H9 (cell line): ENCODE results near the gene VPS33A. TPM values are rescaled to one million over a fixed set of nuclear protein-coding genes. Genes with fewer than 3 reads are reported as not detected.

ENCODE experiments used
- DNase-seq: peaks from one replicate; pipeline ENCODE4 v3.0.0-alpha.2; 2017
- H2AFZ ChIP-seq: one replicate; pipeline ENCODE4 v1.6.1; 2013; ENCODE audit warnings: mild to moderate bottlenecking, low read length, control low read depth, moderate library complexity
- H2AK5ac ChIP-seq: 2 replicates; pipeline ENCODE4 v1.6.1; 2013; ENCODE audit warnings: low read length, control low read depth, mixed read lengths; ENCODE audit not compliant: insufficient read length
- H2BK120ac ChIP-seq: one replicate; pipeline ENCODE4 v1.6.1; 2013; ENCODE audit warnings: low read depth, mild to moderate bottlenecking, low read length, control low read depth, inconsistent platforms; ENCODE audit not compliant: poor library complexity, severe bottlenecking
- H2BK12ac ChIP-seq: 2 replicates; pipeline ENCODE4 v1.6.1; 2013; ENCODE audit warnings: low read length, control low read depth, mixed read lengths, low read depth; ENCODE audit not compliant: insufficient read length
- H2BK15ac ChIP-seq: 2 replicates; pipeline ENCODE4 v1.6.1; 2013; ENCODE audit warnings: low read depth, low read length, control low read depth
- H2BK20ac ChIP-seq: one replicate; pipeline ENCODE4 v1.6.1; 2013; ENCODE audit warnings: low read depth, mild to moderate bottlenecking, low read length, control low read depth, inconsistent platforms; ENCODE audit not compliant: poor library complexity, severe bottlenecking
- H2BK5ac ChIP-seq: 2 replicates; pipeline ENCODE4 v1.6.1; 2013; ENCODE audit warnings: low read length, control low read depth, mixed read lengths; ENCODE audit not compliant: insufficient read length
- H3K14ac ChIP-seq: 2 replicates; pipeline ENCODE4 v1.6.1; 2013; ENCODE audit warnings: low read length, control low read depth; ENCODE audit not compliant: insufficient read depth
- H3K18ac ChIP-seq: 2 replicates; pipeline ENCODE4 v1.6.1; 2013; ENCODE audit warnings: low read depth, mild to moderate bottlenecking, mixed read lengths, low read length, control low read depth; ENCODE audit not compliant: insufficient read length
- H3K23ac ChIP-seq: 2 replicates; pipeline ENCODE4 v1.6.1; 2013; ENCODE audit warnings: low read length, control low read depth, mixed read lengths, low read depth; ENCODE audit not compliant: insufficient read length
- H3K23me2 ChIP-seq: 2 replicates; pipeline ENCODE4 v1.6.1; 2013; ENCODE audit warnings: low read depth, mild to moderate bottlenecking, mixed read lengths, low read length, control low read depth; ENCODE audit not compliant: insufficient read length, poor library complexity, severe bottlenecking
- H3K27ac ChIP-seq: 2 replicates; pipeline ENCODE4 v1.5.1; 2013; ENCODE audit warnings: low read length, control low read depth, mixed read lengths, low read depth; ENCODE audit not compliant: insufficient read length
- H3K27me3 ChIP-seq: 2 replicates; pipeline ENCODE4 v1.6.1; 2013; ENCODE audit warnings: low read length, control low read depth, inconsistent platforms; ENCODE audit not compliant: insufficient read depth
- H3K4ac ChIP-seq: 2 replicates; pipeline ENCODE4 v1.6.1; 2013; ENCODE audit warnings: low read depth, mild to moderate bottlenecking, control low read depth, inconsistent platforms, low read length, moderate library complexity
- H3K4me1 ChIP-seq: 2 replicates; pipeline ENCODE4 v1.6.1; 2013; ENCODE audit warnings: low read length, control low read depth, inconsistent platforms; ENCODE audit not compliant: insufficient read depth
- H3K4me2 ChIP-seq: 2 replicates; pipeline ENCODE4 v1.6.1; 2013; ENCODE audit warnings: low read length, control low read depth, mixed read lengths; ENCODE audit not compliant: insufficient read length, insufficient read depth
- H3K56ac ChIP-seq: 2 replicates; pipeline ENCODE4 v1.6.1; 2013; ENCODE audit warnings: low read depth, mild to moderate bottlenecking, mixed read lengths, low read length, control low read depth; ENCODE audit not compliant: insufficient read length
- H3K79me1 ChIP-seq: 2 replicates; pipeline ENCODE4 v1.6.1; 2013; ENCODE audit warnings: low read depth, mild to moderate bottlenecking, moderate library complexity, low read length, control low read depth, inconsistent platforms; ENCODE audit not compliant: insufficient read depth, poor library complexity, severe bottlenecking
- H3K79me2 ChIP-seq: 2 replicates; pipeline ENCODE4 v1.6.1; 2013; ENCODE audit warnings: low read length, control low read depth, inconsistent platforms; ENCODE audit not compliant: insufficient read depth
- H3K9ac ChIP-seq: 2 replicates; pipeline ENCODE4 v1.6.1; 2013; ENCODE audit warnings: low read length, control low read depth, mixed read lengths; ENCODE audit not compliant: insufficient read length; ENCODE audit errors: extremely low read depth
- H3K9me3 ChIP-seq: one replicate; pipeline ENCODE4 v1.6.1; 2013; ENCODE audit warnings: low read depth, low read length, inconsistent platforms; ENCODE audit not compliant: control insufficient read depth
- H3T11ph ChIP-seq: one replicate; pipeline ENCODE4 v1.6.1; 2013; ENCODE audit warnings: mild to moderate bottlenecking, low read length, control low read depth, inconsistent platforms
- H4K20me1 ChIP-seq: one replicate; pipeline ENCODE4 v1.6.1; 2013; ENCODE audit not compliant: control insufficient read depth, insufficient read length, insufficient read depth
- H4K5ac ChIP-seq: 2 replicates; pipeline ENCODE4 v1.6.1; 2013; ENCODE audit warnings: low read depth, mild to moderate bottlenecking, mixed read lengths, low read length, control low read depth; ENCODE audit not compliant: insufficient read length
- H4K8ac ChIP-seq: replicated peaks from 2 replicates; pipeline ENCODE4 v1.6.1; 2013; ENCODE audit warnings: low read length, control low read depth, mixed read lengths, low read depth; ENCODE audit not compliant: insufficient read length
- H4K91ac ChIP-seq: 2 replicates; pipeline ENCODE4 v1.6.1; 2013; ENCODE audit warnings: low read depth, mild to moderate bottlenecking, moderate library complexity, mixed read lengths, low read length, control low read depth; ENCODE audit not compliant: insufficient read length
- H3K27ac Mint-ChIP-seq, 3 experiments: 2 replicates in 2 of 3; 3 replicates in 1 of 3; pipeline ENCODE4 v1.8.0; 2020 to 2021; ENCODE audit warnings: mixed read lengths in 3 of 3, mild to moderate bottlenecking in 1 of 3, moderate library complexity in 1 of 3
- H3K27me3 Mint-ChIP-seq: 2 replicates; pipeline ENCODE4 v1.8.0; 2021; ENCODE audit warnings: low read depth, mild to moderate bottlenecking, moderate library complexity, mixed read lengths
- H3K36me3 Mint-ChIP-seq, 3 experiments: 2 replicates in 2 of 3; 3 replicates in 1 of 3; pipeline ENCODE4 v1.8.0; 2020 to 2021; ENCODE audit warnings: low read depth in 3 of 3, mixed read lengths in 3 of 3; ENCODE audit not compliant: insufficient read depth in 1 of 3
- H3K4me1 Mint-ChIP-seq, 2 experiments: 2 replicates each; pipeline ENCODE4 v1.8.0; 2020; ENCODE audit warnings: mixed read lengths in 2 of 2
- H3K4me3 Mint-ChIP-seq, 2 experiments: 2 replicates in 1 of 2; 3 replicates in 1 of 2; pipeline ENCODE4 v1.8.0; 2020 to 2021; ENCODE audit warnings: mild to moderate bottlenecking in 2 of 2, mixed read lengths in 2 of 2, moderate library complexity in 1 of 2
- H3K9me3 Mint-ChIP-seq, 2 experiments: 2 replicates in 1 of 2; 3 replicates in 1 of 2; pipeline ENCODE4 v1.8.0; 2020; ENCODE audit warnings: mild to moderate bottlenecking in 2 of 2, mixed read lengths in 2 of 2, moderate library complexity in 1 of 2
- CTCF ChIP-seq: fragments of 200-600 bp; sonication (generic); conservative IDR thresholded peaks from 3 replicates; pipeline ENCODE4 v1.8.0; 2021; ENCODE audit warnings: antibody characterized with exemption, mild to moderate bottlenecking
- WGBS: extraction: QIAGEN DNeasy Blood & Tissue Kit; methylation state at CpG from one replicate; pipeline ENCODE4 v1.1.7; 2013; ENCODE audit warnings: missing lambda C conversion rate, low lambda C conversion rate, mixed read lengths; ENCODE audit not compliant: insufficient read length; ENCODE audit errors: extremely low coverage; 5-methylcytosine and 5-hydroxymethylcytosine counted together
- total RNA-seq: library from RNA; stranded (reverse); gene quantifications from 2 replicates; pipeline ENCODE4 v1.2.1, GENCODE V29; 2021

The VPS33A gene
- total RNA-seq, 1 experiment from 2014 or later = 45.9 TPM

- no peak overlapping the region for H3K4me2 ChIP-seq
- no peaks in the 10 kb centered on the region for H3K79me2 ChIP-seq
- TF ChIP-seq CTCF = no peak
- Mint-ChIP-seq H3K9me3 (no peaks in the 10 kb centered on the region), H3K27me3 (no peaks in the 10 kb centered on the region), H3K36me3 (no peaks in the 10 kb centered on the region; a peak in 1 of 7 replicates), H3K4me3 (no peak overlapping the region), H3K27ac (no peak overlapping the region), H3K4me1 (no peaks in the 10 kb centered on the region)
- H3K9ac ChIP-seq = no peak overlapping the region
- no peaks in the 10 kb centered on the region for H3K9me3 ChIP-seq
- H2BK15ac ChIP-seq = no peak overlapping the region
- H3T11ph ChIP-seq = no peak overlapping the region
- DNase-seq = no peak
- H3K79me1 ChIP-seq = no peaks in the 10 kb centered on the region
- no peaks in the 10 kb centered on the region for H3K23me2 ChIP-seq
- no peak overlapping the region for H3K56ac ChIP-seq
- H3K14ac ChIP-seq = no peak overlapping the region
- no peak overlapping the region for H2BK120ac ChIP-seq
- H4K20me1 ChIP-seq = no peaks in the 10 kb centered on the region
- H2BK5ac ChIP-seq = no peak overlapping the region
- H3K4me1 ChIP-seq = no peaks in the 10 kb centered on the region
- no peak overlapping the region for H2AFZ ChIP-seq
- no peak overlapping the region for H3K4ac ChIP-seq
- H3K27ac ChIP-seq = no peak overlapping the region
- H2BK12ac ChIP-seq = no peak overlapping the region
- H3K27me3 ChIP-seq = no peaks in the 10 kb centered on the region
- H3K23ac ChIP-seq = no peak overlapping the region
- H4K8ac ChIP-seq = no peak overlapping the region
- H4K5ac ChIP-seq = no peak overlapping the region
- H4K91ac ChIP-seq = no peak overlapping the region
- H2BK20ac ChIP-seq = no peak overlapping the region
- H3K18ac ChIP-seq = no peak overlapping the region
- WGBS = no CpG with 5 or more reads among the region's 3 CpGs
- H2AK5ac ChIP-seq = no peak overlapping the region
Observed at GRCh38 chr12:122310626-122311333, 44.5 kb upstream of the VPS33A start.
